ENCODE measurements around the gene OR10A7.

DNA sequence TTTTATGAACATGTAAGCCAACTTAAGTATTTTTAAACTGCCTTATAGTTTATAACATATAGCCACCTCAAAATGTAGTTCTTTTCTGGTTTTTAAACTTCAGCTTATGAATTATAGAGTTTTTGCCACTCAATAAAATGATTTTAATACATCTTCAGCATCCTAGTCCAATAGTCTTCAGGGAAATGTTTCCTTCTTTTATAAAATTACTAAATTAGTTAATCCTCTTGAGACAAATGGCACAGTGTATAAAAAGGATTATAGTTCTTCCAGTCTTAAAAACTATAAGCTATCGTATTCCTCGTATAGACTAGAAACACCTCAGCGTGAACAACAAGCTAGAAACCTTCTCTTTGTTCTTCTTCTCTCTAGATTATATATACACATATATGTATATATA lies 23.5 kb downstream of the OR10A7 start, which contains the start of gene OR6C74:
- TF ChIP-seq TAF1 (IDR thresholded peaks at IDR 0.05; ENCODE audit: low read depth, low read length) (no peak), SPI1 (IDR thresholded peaks at IDR 0.05; ENCODE audit: low read depth, low read length) (no peak)
